CD4-positive, alpha-beta memory T cell (primary cell): ENCODE data around the gene ATN1. TPM values are rescaled to one million over a fixed set of nuclear protein-coding genes. Genes with fewer than 3 reads are reported as not detected.
A peak's percentile ranks its signal among the peaks of the same experiment; 100 is the strongest.

ENCODE experiments used
- microRNA-seq: library from miRNA; unstranded; fragments of <30 nt; microRNA quantifications from one replicate; pipeline ENCODE4 v1.2.0, GENCODE V29; 2021; ENCODE audit warnings: borderline replicate concordance, borderline number of aligned reads, borderline microRNAs expressed, mixed read lengths
- polyA plus RNA-seq, 2 donors: library from polyadenylated mRNA; unstranded; fragments of 300-500 nt; fragmentation: Illumina TruSeq; gene quantifications; one replicate each; pipeline ENCODE4 v1.2.3, GENCODE V29; 2021
- total RNA-seq, 2 experiments: library from RNA; stranded (reverse); gene quantifications; one replicate each; pipeline ENCODE4 v1.2.3, GENCODE V29; 2021

The ATN1 gene
- total and polyA plus RNA-seq, 4 experiments from 2014 or later = 0.16 to 33.0 (median 16.7) TPM

Small RNA genes lying within 50 kb of the gene (microRNA-seq; reads per million reads assigned to microRNA genes)
- gene MIR141 = 66.3 reads per million, percentile 63 among the genes with 10 or more reads in this experiment
- gene MIR200C = 217 reads per million, percentile 73 among the genes with 10 or more reads in this experiment

Other genes with a start within 250 kb of the ATN1 start
- 10 to 100 TPM; 88.6 to 88.7 TPM for gene ZNF384, start 238.6 kb upstream of the ATN1 start, total RNA-seq
- gene ZNF384, start 238.6 kb upstream of the ATN1 start, polyA plus RNA-seq = 10 to 100 TPM; 14.4 to 45.8 TPM
- gene PIANP, start 227.1 kb upstream of the ATN1 start, total RNA-seq = 1 to 10 TPM; 1.3 to 1.5 TPM
- gene PIANP, start 227.1 kb upstream of the ATN1 start, polyA plus RNA-seq = under 1 TPM; 0.61 to 0.69 TPM
- 10 to 100 TPM; 36.9 to 37.7 TPM for gene COPS7A, start 203.9 kb upstream of the ATN1 start, total RNA-seq
- 10 to 100 TPM; 44.7 to 48.6 TPM for gene COPS7A, start 203.9 kb upstream of the ATN1 start, polyA plus RNA-seq
- 10 to 100 TPM; 79.8 to 80.3 TPM for gene MLF2, start 174.8 kb upstream of the ATN1 start, total RNA-seq
- gene MLF2, start 174.8 kb upstream of the ATN1 start, polyA plus RNA-seq = 100 to 1,000 TPM; 111 to 130 TPM
- gene PTMS, start 161.6 kb upstream of the ATN1 start, total RNA-seq = 1 to 10 TPM; 2.0 to 2.9 TPM
- gene PTMS, start 161.6 kb upstream of the ATN1 start, polyA plus RNA-seq = 1 to 10 TPM; 1.3 to 3.6 TPM
- gene LAG3, start 155.4 kb upstream of the ATN1 start, total RNA-seq = 1 to 10 TPM; 2.4 to 3.8 TPM
- gene LAG3, start 155.4 kb upstream of the ATN1 start, polyA plus RNA-seq = 1 to 10 TPM; 4.9 to 8.3 TPM
- 100 to 1,000 TPM; 285 to 291 TPM for gene CD4, start 138.4 kb upstream of the ATN1 start, total RNA-seq
- 100 to 1,000 TPM; 251 to 456 TPM for gene CD4, start 138.4 kb upstream of the ATN1 start, polyA plus RNA-seq
- under 1 TPM in 1 of 2 experiments, not detected in 1; 0.32 TPM for gene GPR162, start 106.1 kb upstream of the ATN1 start, total RNA-seq
- gene GPR162, start 106.1 kb upstream of the ATN1 start, polyA plus RNA-seq = not detected
- gene P3H3, start 99.6 kb upstream of the ATN1 start, total RNA-seq = 10 to 100 TPM; 11.2 to 11.8 TPM
- 1 to 10 TPM in 1 of 2 donors, under 1 TPM in 1; 0.72 to 1.2 TPM for gene P3H3, start 99.6 kb upstream of the ATN1 start, polyA plus RNA-seq
- gene GNB3, start 87.0 kb upstream of the ATN1 start, total RNA-seq = 1 to 10 TPM; 5.1 to 5.2 TPM
- not detected for gene GNB3, start 87.0 kb upstream of the ATN1 start, polyA plus RNA-seq
- gene CDCA3, start 76.7 kb upstream of the ATN1 start, total RNA-seq = 1 to 10 TPM; 1.3 to 2.0 TPM
- under 1 TPM; 0.09 to 0.39 TPM for gene CDCA3, start 76.7 kb upstream of the ATN1 start, polyA plus RNA-seq
- 10 to 100 TPM; 65.2 to 69.3 TPM for gene USP5, start 75.8 kb upstream of the ATN1 start, total RNA-seq
- gene USP5, start 75.8 kb upstream of the ATN1 start, polyA plus RNA-seq = 10 to 100 TPM; 53.9 to 73.0 TPM
- gene TPI1, start 60.4 kb upstream of the ATN1 start, total RNA-seq = 100 to 1,000 TPM; 155 to 164 TPM
- gene TPI1, start 60.4 kb upstream of the ATN1 start, polyA plus RNA-seq = 100 to 1,000 TPM; 572 to 777 TPM
- 10 to 100 TPM; 19.8 to 21.9 TPM for gene SPSB2, start 54.7 kb upstream of the ATN1 start, total RNA-seq
- gene SPSB2, start 54.7 kb upstream of the ATN1 start, polyA plus RNA-seq = 10 to 100 TPM; 16.6 to 25.5 TPM
- 1 to 10 TPM; 8.3 to 9.1 TPM for gene LRRC23, start 23.1 kb upstream of the ATN1 start, total RNA-seq
- gene LRRC23, start 23.1 kb upstream of the ATN1 start, polyA plus RNA-seq = 1 to 10 TPM; 4.1 to 4.2 TPM
- gene ENO2, start 13.4 kb upstream of the ATN1 start, total RNA-seq = 100 to 1,000 TPM; 187 to 190 TPM
- 10 to 100 TPM; 28.4 to 35.8 TPM for gene ENO2, start 13.4 kb upstream of the ATN1 start, polyA plus RNA-seq
- gene RNU7-1, start 15.9 kb downstream of the ATN1 start, total RNA-seq = not detected
- gene RNU7-1, start 15.9 kb downstream of the ATN1 start, polyA plus RNA-seq = not detected
- gene C12orf57, start 16.1 kb downstream of the ATN1 start, total RNA-seq = 100 to 1,000 TPM; 423 to 425 TPM
- 100 to 1,000 TPM; 155 to 244 TPM for gene C12orf57, start 16.1 kb downstream of the ATN1 start, polyA plus RNA-seq
- 100 to 1,000 TPM; 189 to 199 TPM for gene PTPN6, start 23.4 kb downstream of the ATN1 start, total RNA-seq
- 100 to 1,000 TPM; 126 to 325 TPM for gene PTPN6, start 23.4 kb downstream of the ATN1 start, polyA plus RNA-seq
- gene PHB2, start 42.7 kb downstream of the ATN1 start, total RNA-seq = 100 to 1,000 TPM; 142 to 148 TPM
- gene PHB2, start 42.7 kb downstream of the ATN1 start, polyA plus RNA-seq = 100 to 1,000 TPM; 102 to 114 TPM
- 10 to 100 TPM; 68.6 to 70.8 TPM for gene EMG1, start 43.0 kb downstream of the ATN1 start, total RNA-seq
- 10 to 100 TPM; 68.8 to 69.8 TPM for gene EMG1, start 43.0 kb downstream of the ATN1 start, polyA plus RNA-seq
- gene LPCAT3, start 90.5 kb downstream of the ATN1 start, total RNA-seq = 10 to 100 TPM; 18.3 to 21.6 TPM
- 10 to 100 TPM; 25.3 to 33.8 TPM for gene LPCAT3, start 90.5 kb downstream of the ATN1 start, polyA plus RNA-seq
- 1 to 10 TPM; 1.3 to 2.6 TPM for gene C1S, start 132.8 kb downstream of the ATN1 start, total RNA-seq
- gene C1S, start 132.8 kb downstream of the ATN1 start, polyA plus RNA-seq = not detected
- gene C1R, start 164.5 kb downstream of the ATN1 start, total RNA-seq = 1 to 10 TPM in 1 of 2 experiments, under 1 TPM in 1; 0.86 to 2.3 TPM
- gene C1R, start 164.5 kb downstream of the ATN1 start, polyA plus RNA-seq = under 1 TPM; 0.44 to 0.53 TPM
- 10 to 100 TPM; 30.7 to 33.6 TPM for gene C1RL, start 181.3 kb downstream of the ATN1 start, total RNA-seq
- 1 to 10 TPM; 4.9 to 9.6 TPM for gene C1RL, start 181.3 kb downstream of the ATN1 start, polyA plus RNA-seq
- 1 to 10 TPM; 1.2 to 1.3 TPM for gene RBP5, start 200.9 kb downstream of the ATN1 start, total RNA-seq
- not detected for gene RBP5, start 200.9 kb downstream of the ATN1 start, polyA plus RNA-seq
- gene CLSTN3, start 202.4 kb downstream of the ATN1 start, total RNA-seq = 10 to 100 TPM; 50.7 to 58.5 TPM
- 1 to 10 TPM; 6.7 to 7.5 TPM for gene CLSTN3, start 202.4 kb downstream of the ATN1 start, polyA plus RNA-seq